Gastroesophageal sphincter (tissue), 3 donors: ENCODE measurements around the gene LINC00237.

Source experiments
- EP300 ChIP-seq: sonication (generic); formaldehyde crosslinking; IDR thresholded peaks from one replicate; pipeline ENCODE4 v1.6.1; 2017; ENCODE audit warnings: antibody characterized with exemption, mild to moderate bottlenecking
- POLR2A ChIP-seq, 2 donors: fragments of 450-650 bp; IDR thresholded peaks; one replicate each; pipeline ENCODE4 v1.6.1; 2017; ENCODE audit warnings: antibody characterized with exemption in 2 of 2, mild to moderate bottlenecking in 2 of 2, moderate library complexity in 1 of 2
- POLR2AphosphoS5 ChIP-seq: sonication (generic); formaldehyde crosslinking; IDR thresholded peaks from one replicate; pipeline ENCODE4 v1.6.1; 2017; ENCODE audit warnings: antibody characterized with exemption
- TF ChIP-seq, protein P1 (sequence below), 4 experiments: fragments of 200-600 bp in 2 of 4; fragments of 450-650 bp in 2 of 4; sonication (generic) in 1 of 4; IDR thresholded peaks; one replicate each; pipeline ENCODE4 v1.5.1; 2017 to 2019; ENCODE audit warnings: antibody characterized with exemption in 4 of 4, mild to moderate bottlenecking in 2 of 4, moderate library complexity in 2 of 4

DNA sequence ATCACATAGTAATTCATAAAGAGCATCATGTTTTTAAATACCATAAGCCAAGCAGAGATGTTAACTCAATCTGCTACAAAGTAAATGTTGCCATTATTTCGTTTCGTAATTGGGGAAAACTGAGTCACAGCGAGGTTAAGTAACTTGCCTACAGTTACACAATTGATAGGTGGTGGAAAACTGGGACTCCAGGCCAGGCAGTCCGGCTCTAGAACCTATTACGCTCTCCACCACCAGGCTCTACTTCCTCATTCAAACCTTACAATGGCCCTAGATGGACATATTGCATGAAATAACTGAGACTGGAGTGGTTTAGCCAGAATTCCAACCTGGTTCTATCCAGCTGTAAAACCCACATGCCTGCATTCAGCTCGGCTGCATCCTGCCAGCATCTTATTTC, 58.2 kb downstream of the LINC00237 start:
- no peak for TF ChIP-seq POLR2A (IDR thresholded peaks at IDR 0.05)
- TF ChIP-seq, protein P1, sequence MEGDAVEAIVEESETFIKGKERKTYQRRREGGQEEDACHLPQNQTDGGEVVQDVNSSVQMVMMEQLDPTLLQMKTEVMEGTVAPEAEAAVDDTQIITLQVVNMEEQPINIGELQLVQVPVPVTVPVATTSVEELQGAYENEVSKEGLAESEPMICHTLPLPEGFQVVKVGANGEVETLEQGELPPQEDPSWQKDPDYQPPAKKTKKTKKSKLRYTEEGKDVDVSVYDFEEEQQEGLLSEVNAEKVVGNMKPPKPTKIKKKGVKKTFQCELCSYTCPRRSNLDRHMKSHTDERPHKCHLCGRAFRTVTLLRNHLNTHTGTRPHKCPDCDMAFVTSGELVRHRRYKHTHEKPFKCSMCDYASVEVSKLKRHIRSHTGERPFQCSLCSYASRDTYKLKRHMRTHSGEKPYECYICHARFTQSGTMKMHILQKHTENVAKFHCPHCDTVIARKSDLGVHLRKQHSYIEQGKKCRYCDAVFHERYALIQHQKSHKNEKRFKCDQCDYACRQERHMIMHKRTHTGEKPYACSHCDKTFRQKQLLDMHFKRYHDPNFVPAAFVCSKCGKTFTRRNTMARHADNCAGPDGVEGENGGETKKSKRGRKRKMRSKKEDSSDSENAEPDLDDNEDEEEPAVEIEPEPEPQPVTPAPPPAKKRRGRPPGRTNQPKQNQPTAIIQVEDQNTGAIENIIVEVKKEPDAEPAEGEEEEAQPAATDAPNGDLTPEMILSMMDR (IDR thresholded peaks at IDR 0.05), result no peak
- TF ChIP-seq POLR2AphosphoS5, result no peak
- no peak for TF ChIP-seq EP300
